ENCODE measurements around the gene CCDC150.

CCDC150 gene

DNA sequence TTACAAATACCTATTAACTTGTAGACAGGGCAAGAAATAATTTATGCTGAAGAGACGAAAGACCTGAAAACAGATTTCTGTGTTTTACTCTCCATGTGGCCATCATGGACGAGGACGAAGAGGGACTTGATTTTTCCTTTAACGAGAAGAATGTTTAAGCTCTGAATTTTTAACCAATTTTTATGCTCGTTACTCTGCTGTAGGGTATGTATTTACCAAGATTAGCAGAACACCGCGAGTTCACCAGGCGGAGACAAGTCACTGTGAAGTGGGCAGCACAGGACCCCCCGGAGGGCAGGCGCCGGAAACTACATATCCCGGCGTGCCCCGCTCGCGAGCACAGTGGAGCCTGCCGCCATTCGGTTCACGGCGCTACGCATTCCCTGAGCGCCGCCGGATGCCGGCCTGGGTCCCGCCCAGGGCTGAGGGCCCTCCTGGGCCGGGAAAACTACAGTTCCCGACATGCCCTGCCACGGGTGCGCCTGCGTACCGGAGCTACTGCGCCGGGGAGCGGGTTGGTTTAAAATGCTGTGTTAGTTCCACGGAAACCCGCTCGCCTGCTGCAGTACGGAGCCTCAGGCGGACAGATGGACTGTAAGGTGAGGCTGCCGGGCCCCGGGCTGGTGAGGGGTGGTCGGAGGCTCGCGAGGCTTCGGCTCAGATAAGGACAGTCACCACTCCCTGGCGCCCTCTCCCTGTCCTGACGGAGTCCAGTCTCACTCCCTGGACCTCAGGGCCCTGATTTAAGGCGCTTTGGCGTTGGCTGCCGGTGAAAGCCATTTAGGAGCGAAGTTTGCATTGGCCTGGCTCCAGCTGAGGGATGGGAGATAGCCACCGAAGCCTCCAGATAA lies at the start of gene CCDC150:
Gene CCDC150, plus strand, starts transcription at position 536 of the 851 bp plus-strand sequence. Its CDS starts 52 bp downstream, at position 588.
- H3K79me2 ChIP-seq (ENCODE audit: control insufficient read depth, low read length) = peaks cover 49% of the 10 kb centered on the region
- H3K4me1 ChIP-seq (ENCODE audit: control insufficient read depth, low read length) = peaks cover 23% of the 10 kb centered on the region
- H3K9me3 ChIP-seq (ENCODE audit: control insufficient read depth, insufficient read depth, low read length) = no peaks in the 10 kb centered on the region
- H3K4me3 ChIP-seq (ENCODE audit: low read length) = peak within 1 kb of the TSS; percentile 97
- peak within 1 kb of the TSS; percentile 87 for H3K4me2 ChIP-seq (ENCODE audit: low read length)
- no peaks in the 10 kb centered on the region for H3K9me2 ChIP-seq (replicated peaks; ENCODE audit: control insufficient read depth, low read length)
- no peaks in the 10 kb centered on the region for H4K20me1 ChIP-seq (ENCODE audit: control insufficient read depth, insufficient read depth, low read depth, low read length)
- TF ChIP-seq EZH2phosphoT487 (IDR thresholded peaks at IDR 0.05; ENCODE audit: borderline replicate concordance, low read length) = no peak
- TF ChIP-seq, protein P1, sequence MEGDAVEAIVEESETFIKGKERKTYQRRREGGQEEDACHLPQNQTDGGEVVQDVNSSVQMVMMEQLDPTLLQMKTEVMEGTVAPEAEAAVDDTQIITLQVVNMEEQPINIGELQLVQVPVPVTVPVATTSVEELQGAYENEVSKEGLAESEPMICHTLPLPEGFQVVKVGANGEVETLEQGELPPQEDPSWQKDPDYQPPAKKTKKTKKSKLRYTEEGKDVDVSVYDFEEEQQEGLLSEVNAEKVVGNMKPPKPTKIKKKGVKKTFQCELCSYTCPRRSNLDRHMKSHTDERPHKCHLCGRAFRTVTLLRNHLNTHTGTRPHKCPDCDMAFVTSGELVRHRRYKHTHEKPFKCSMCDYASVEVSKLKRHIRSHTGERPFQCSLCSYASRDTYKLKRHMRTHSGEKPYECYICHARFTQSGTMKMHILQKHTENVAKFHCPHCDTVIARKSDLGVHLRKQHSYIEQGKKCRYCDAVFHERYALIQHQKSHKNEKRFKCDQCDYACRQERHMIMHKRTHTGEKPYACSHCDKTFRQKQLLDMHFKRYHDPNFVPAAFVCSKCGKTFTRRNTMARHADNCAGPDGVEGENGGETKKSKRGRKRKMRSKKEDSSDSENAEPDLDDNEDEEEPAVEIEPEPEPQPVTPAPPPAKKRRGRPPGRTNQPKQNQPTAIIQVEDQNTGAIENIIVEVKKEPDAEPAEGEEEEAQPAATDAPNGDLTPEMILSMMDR (IDR thresholded peaks at IDR 0.05; ENCODE audit: low read depth, low read length, poor library complexity, severe bottlenecking) = no peak
- H3K36me3 ChIP-seq (ENCODE audit: control insufficient read depth, low read length) = peaks cover 16% of the 10 kb centered on the region
- peak within 1 kb of the TSS; percentile 51 for H3K27ac ChIP-seq (ENCODE audit: low read depth, low read length)
- peaks cover 4% of the 10 kb centered on the region; the same call in 1 of the 2 replicates for H3F3A ChIP-seq (ENCODE audit: control insufficient read depth, insufficient read depth)
- H3K27me3 ChIP-seq (ENCODE audit: control insufficient read depth, low read length) = no peaks in the 10 kb centered on the region; the same call in 1 of the 2 replicates

DNA sequence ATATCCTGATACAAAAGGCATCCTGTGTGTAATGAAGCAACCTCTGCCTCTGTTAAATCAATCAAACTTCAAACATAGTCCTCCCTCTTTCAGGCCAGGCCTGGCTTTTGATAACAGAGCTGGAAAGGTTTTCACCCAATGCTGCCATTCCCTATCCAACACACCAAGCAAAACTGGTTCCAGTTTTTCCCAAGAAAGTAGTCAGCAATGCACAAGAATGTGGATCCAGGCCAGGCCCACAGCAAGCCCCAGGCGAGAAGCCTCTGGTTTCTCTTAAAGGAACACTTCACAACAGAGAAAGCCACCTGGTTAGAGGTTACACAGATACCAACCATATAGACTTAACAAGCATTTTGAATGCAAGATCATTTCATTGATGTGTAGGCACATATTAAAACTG lies 49.2 kb upstream of the CCDC150 start:
- Histone ChIP-seq H4K20me1 (ENCODE audit: control insufficient read depth, insufficient read depth, low read depth, low read length) (no peaks in the 10 kb centered on the region), H3K9me2 (replicated peaks; ENCODE audit: control insufficient read depth, low read length) (no peaks in the 10 kb centered on the region), H3K4me3 (ENCODE audit: low read length) (no peak overlapping the region), H3K4me2 (ENCODE audit: low read length) (no peak overlapping the region), H3K79me2 (ENCODE audit: control insufficient read depth, low read length) (no peaks in the 10 kb centered on the region), H3K9me3 (ENCODE audit: control insufficient read depth, insufficient read depth, low read length) (no peaks in the 10 kb centered on the region), H3K27me3 (ENCODE audit: control insufficient read depth, low read length) (peaks cover 46% of the 10 kb centered on the region), H3K27ac (ENCODE audit: low read depth, low read length) (no peak overlapping the region), H3K36me3 (ENCODE audit: control insufficient read depth, low read length) (no peaks in the 10 kb centered on the region), H3K4me1 (ENCODE audit: control insufficient read depth, low read length) (no peaks in the 10 kb centered on the region), H3F3A (ENCODE audit: control insufficient read depth, insufficient read depth) (no peaks in the 10 kb centered on the region)
- TF ChIP-seq, protein P1 (IDR thresholded peaks at IDR 0.05; ENCODE audit: low read depth, low read length, poor library complexity, severe bottlenecking) = no peak
- no peak for TF ChIP-seq EZH2phosphoT487 (IDR thresholded peaks at IDR 0.05; ENCODE audit: borderline replicate concordance, low read length)

DNA sequence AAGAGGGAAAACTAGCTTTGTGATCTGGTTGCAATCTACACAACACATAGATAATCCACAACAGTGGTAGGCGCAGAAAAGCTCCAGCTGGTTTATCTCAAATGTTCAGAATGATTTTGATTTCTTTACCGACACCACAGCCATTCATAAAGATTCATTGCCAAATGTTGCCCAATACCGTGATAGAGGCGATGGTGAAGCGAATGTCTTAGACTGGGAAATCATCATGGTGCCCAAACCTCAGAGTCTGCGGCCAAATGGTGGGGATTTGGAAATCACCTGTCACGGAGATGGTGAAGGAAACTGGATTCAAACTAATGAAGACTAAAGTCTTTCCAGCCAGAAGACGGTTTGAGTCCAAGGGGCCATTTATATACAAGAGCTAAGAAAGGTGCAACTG lies 48.5 kb upstream of the CCDC150 start:
- Histone ChIP-seq H3K9me2 (replicated peaks; ENCODE audit: control insufficient read depth, low read length) (no peaks in the 10 kb centered on the region), H3K4me1 (ENCODE audit: control insufficient read depth, low read length) (no peaks in the 10 kb centered on the region), H3K4me3 (ENCODE audit: low read length) (no peak overlapping the region), H3K9me3 (ENCODE audit: control insufficient read depth, insufficient read depth, low read length) (no peaks in the 10 kb centered on the region), H3K27me3 (ENCODE audit: control insufficient read depth, low read length) (peaks cover 48% of the 10 kb centered on the region), H3K27ac (ENCODE audit: low read depth, low read length) (no peak overlapping the region), H3K4me2 (ENCODE audit: low read length) (no peak overlapping the region), H3K36me3 (ENCODE audit: control insufficient read depth, low read length) (no peaks in the 10 kb centered on the region), H3K79me2 (ENCODE audit: control insufficient read depth, low read length) (no peaks in the 10 kb centered on the region), H3F3A (ENCODE audit: control insufficient read depth, insufficient read depth) (no peaks in the 10 kb centered on the region), H4K20me1 (ENCODE audit: control insufficient read depth, insufficient read depth, low read depth, low read length) (no peaks in the 10 kb centered on the region)
- TF ChIP-seq, protein P1 (IDR thresholded peaks at IDR 0.05; ENCODE audit: low read depth, low read length, poor library complexity, severe bottlenecking) = no peak
- no peak for TF ChIP-seq EZH2phosphoT487 (IDR thresholded peaks at IDR 0.05; ENCODE audit: borderline replicate concordance, low read length)

All from DOHH2 (cell line).